ENCODE measurements around the gene SLC25A31. TPM values are rescaled to one million over a fixed set of nuclear protein-coding genes. Genes with fewer than 3 reads are reported as not detected.

Gene SLC25A31
- total RNA-seq, 1 donor from 2014 or later = not detected

- Mint-ChIP-seq H3K27me3 (ENCODE audit: insufficient read depth) (peaks cover 2% of the 10 kb centered on the region), H3K4me3 (no peak overlapping the region), H3K36me3 (ENCODE audit: low read depth) (no peaks in the 10 kb centered on the region), H3K9me3 (peaks cover 19% of the 10 kb centered on the region), H3K27ac (no peak overlapping the region), H3K4me1 (ENCODE audit: low read depth) (no peaks in the 10 kb centered on the region)
- intact Hi-C loops (cut with micrococcal nuclease) = no loop called here
- no peak for DNase-seq (ENCODE audit: low spot score)
Observed at GRCh38 chr4:127748957-127749356, 18.8 kb downstream of the SLC25A31 start.

- H3K9me3 Mint-ChIP-seq = peaks cover 4% of the 10 kb centered on the region
- H3K4me1 Mint-ChIP-seq (ENCODE audit: low read depth) = no peaks in the 10 kb centered on the region
- H3K27me3 Mint-ChIP-seq (ENCODE audit: insufficient read depth) = peaks cover 12% of the 10 kb centered on the region
- H3K36me3 Mint-ChIP-seq (ENCODE audit: low read depth) = no peaks in the 10 kb centered on the region
- H3K27ac Mint-ChIP-seq = no peak overlapping the region
- intact Hi-C loops (cut with micrococcal nuclease) = no loop called here
- no peak overlapping the region for H3K4me3 Mint-ChIP-seq
- no peak for DNase-seq (ENCODE audit: low spot score)
Observed at GRCh38 chr4:127756906-127757305, 26.7 kb downstream of the SLC25A31 start.

- H3K27me3 Mint-ChIP-seq (ENCODE audit: insufficient read depth) = peaks cover 10% of the 10 kb centered on the region
- no peak overlapping the region for H3K4me3 Mint-ChIP-seq
- DNase-seq (ENCODE audit: low spot score) = no peak
- no peak overlapping the region for H3K27ac Mint-ChIP-seq
- intact Hi-C loops (cut with micrococcal nuclease) = no loop called here
- no peaks in the 10 kb centered on the region for H3K36me3 Mint-ChIP-seq (ENCODE audit: low read depth)
- H3K9me3 Mint-ChIP-seq = peaks cover 4% of the 10 kb centered on the region
- no peaks in the 10 kb centered on the region for H3K4me1 Mint-ChIP-seq (ENCODE audit: low read depth)
Observed at GRCh38 chr4:127759228-127759820, 29.1 kb downstream of the SLC25A31 start.

- H3K4me3 Mint-ChIP-seq = no peak overlapping the region
- H3K27me3 Mint-ChIP-seq (ENCODE audit: insufficient read depth) = peaks cover 10% of the 10 kb centered on the region
- intact Hi-C loops (cut with micrococcal nuclease) = no loop called here
- H3K36me3 Mint-ChIP-seq (ENCODE audit: low read depth) = no peaks in the 10 kb centered on the region
- DNase-seq (ENCODE audit: low spot score) = no peak
- peaks cover 4% of the 10 kb centered on the region for H3K9me3 Mint-ChIP-seq
- H3K27ac Mint-ChIP-seq = no peak overlapping the region
- H3K4me1 Mint-ChIP-seq (ENCODE audit: low read depth) = no peaks in the 10 kb centered on the region
Observed at GRCh38 chr4:127759893-127760292, 29.7 kb downstream of the SLC25A31 start.

- Mint-ChIP-seq H3K27me3 (ENCODE audit: insufficient read depth) (peaks cover 26% of the 10 kb centered on the region), H3K36me3 (ENCODE audit: low read depth) (no peaks in the 10 kb centered on the region), H3K27ac (no peak overlapping the region), H3K9me3 (no peaks in the 10 kb centered on the region), H3K4me1 (ENCODE audit: low read depth) (peaks cover 5% of the 10 kb centered on the region), H3K4me3 (no peak overlapping the region)
- no peak for DNase-seq (ENCODE audit: low spot score)
- intact Hi-C loops (cut with micrococcal nuclease) = no loop called here
Observed at GRCh38 chr4:127771535-127772275, 41.5 kb downstream of the SLC25A31 start.

- Mint-ChIP-seq H3K27me3 (ENCODE audit: insufficient read depth) (peaks cover 32% of the 10 kb centered on the region), H3K4me3 (no peak overlapping the region), H3K36me3 (ENCODE audit: low read depth) (no peaks in the 10 kb centered on the region), H3K27ac (no peak overlapping the region), H3K4me1 (ENCODE audit: low read depth) (peaks cover 5% of the 10 kb centered on the region), H3K9me3 (no peaks in the 10 kb centered on the region)
- intact Hi-C loops (cut with micrococcal nuclease) = no loop called here
- DNase-seq (ENCODE audit: low spot score) = no peak
Observed at GRCh38 chr4:127772769-127773671, 42.8 kb downstream of the SLC25A31 start.

GRCh38 chr4:127775843-127776242, 45.6 kb downstream of the SLC25A31 start:
- no peak for DNase-seq (ENCODE audit: low spot score)
- Mint-ChIP-seq H3K27ac (no peak overlapping the region), H3K9me3 (no peaks in the 10 kb centered on the region), H3K36me3 (ENCODE audit: low read depth) (no peaks in the 10 kb centered on the region), H3K4me3 (no peak overlapping the region), H3K27me3 (ENCODE audit: insufficient read depth) (peaks cover 43% of the 10 kb centered on the region), H3K4me1 (ENCODE audit: low read depth) (peaks cover 9% of the 10 kb centered on the region)
- intact Hi-C loops (cut with micrococcal nuclease) = no loop called here

- no peak overlapping the region for H3K27ac Mint-ChIP-seq
- peaks cover 14% of the 10 kb centered on the region for H3K4me1 Mint-ChIP-seq (ENCODE audit: low read depth)
- H3K4me3 Mint-ChIP-seq = no peak overlapping the region
- peaks cover 50% of the 10 kb centered on the region for H3K27me3 Mint-ChIP-seq (ENCODE audit: insufficient read depth)
- no peaks in the 10 kb centered on the region for H3K9me3 Mint-ChIP-seq
- H3K36me3 Mint-ChIP-seq (ENCODE audit: low read depth) = no peaks in the 10 kb centered on the region
- no peak for DNase-seq (ENCODE audit: low spot score)
- intact Hi-C loops (cut with micrococcal nuclease) = no loop called here
Observed at GRCh38 chr4:127776620-127777019, 46.4 kb downstream of the SLC25A31 start.

GRCh38 chr4:127777487-127777886, 47.3 kb downstream of the SLC25A31 start:
- H3K27me3 Mint-ChIP-seq (ENCODE audit: insufficient read depth) = peaks cover 53% of the 10 kb centered on the region
- H3K9me3 Mint-ChIP-seq = no peaks in the 10 kb centered on the region
- intact Hi-C loops (cut with micrococcal nuclease) = no loop called here
- peaks cover 16% of the 10 kb centered on the region for H3K4me1 Mint-ChIP-seq (ENCODE audit: low read depth)
- H3K4me3 Mint-ChIP-seq = no peak overlapping the region
- no peak overlapping the region for H3K27ac Mint-ChIP-seq
- no peaks in the 10 kb centered on the region for H3K36me3 Mint-ChIP-seq (ENCODE audit: low read depth)
- DNase-seq (ENCODE audit: low spot score) = no peak

- Mint-ChIP-seq H3K4me3 (no peak overlapping the region), H3K27ac (no peak overlapping the region), H3K27me3 (ENCODE audit: insufficient read depth) (peaks cover 59% of the 10 kb centered on the region), H3K36me3 (ENCODE audit: low read depth) (no peaks in the 10 kb centered on the region), H3K9me3 (no peaks in the 10 kb centered on the region), H3K4me1 (ENCODE audit: low read depth) (peaks cover 23% of the 10 kb centered on the region)
- intact Hi-C loops (cut with micrococcal nuclease) = no loop called here
- no peak for DNase-seq (ENCODE audit: low spot score)
Observed at GRCh38 chr4:127778102-127778501, 47.9 kb downstream of the SLC25A31 start.

GRCh38 chr4:127780598-127780997, 50.4 kb downstream of the SLC25A31 start:
- DNase-seq (ENCODE audit: low spot score) = no peak
- intact Hi-C loops (cut with micrococcal nuclease) = loop anchor here (5.0 to 10.0 kb wide), 5 partner anchors 158 to 1314 kb away; partner anchors contain the start of genes C4orf33, PGRMC2 and SCLT1
- peak overlapping the region; percentile 77 for H3K4me3 Mint-ChIP-seq

GRCh38 chr4:127781300-127782024, 51.3 kb downstream of the SLC25A31 start:
- intact Hi-C loops (cut with micrococcal nuclease) = loop anchor here (1.0 to 10.0 kb wide), 8 partner anchors 99 to 1313 kb away; partner anchors contain the start of genes ABHD18, C4orf33, LARP1B and MFSD8
- peak overlapping the region; percentile 62 for H3K27ac Mint-ChIP-seq
- no peaks in the 10 kb centered on the region for H3K9me3 Mint-ChIP-seq
- peak overlapping the region; percentile 91 for H3K4me3 Mint-ChIP-seq
- no peaks in the 10 kb centered on the region for H3K36me3 Mint-ChIP-seq (ENCODE audit: low read depth)
- H3K27me3 Mint-ChIP-seq (ENCODE audit: insufficient read depth) = peaks cover 67% of the 10 kb centered on the region
- H3K4me1 Mint-ChIP-seq (ENCODE audit: low read depth) = peaks cover 32% of the 10 kb centered on the region
- DNase-seq (ENCODE audit: low spot score) = no peak

More at GRCh38 chr4:127780598-127780997, 50.4 kb downstream of the SLC25A31 start:
- H3K9me3 Mint-ChIP-seq = no peaks in the 10 kb centered on the region
- no peaks in the 10 kb centered on the region for H3K36me3 Mint-ChIP-seq (ENCODE audit: low read depth)
- H3K27me3 Mint-ChIP-seq (ENCODE audit: insufficient read depth) = peaks cover 67% of the 10 kb centered on the region
- peaks cover 36% of the 10 kb centered on the region for H3K4me1 Mint-ChIP-seq (ENCODE audit: low read depth)
- H3K27ac Mint-ChIP-seq = no peak overlapping the region
